WTC11 (cell line): ENCODE data around the gene CPTP. TPM values are rescaled to one million over a fixed set of nuclear protein-coding genes. Genes with fewer than 3 reads are reported as not detected.
"Not testable (repeated sequence)": the region's sequence is repeated elsewhere in the genome, so short reads cannot be mapped to it uniquely, and the experiment has no call there.

Source experiments
- ATAC-seq: fragments of 200-7000 bp; cut with Tn5 transposase; 2 replicates; pipeline ENCODE4 v1.10.0; 2021; ENCODE audit warnings: mild to moderate bottlenecking, moderate library complexity
- CTCF ChIA-PET: fragments of 300-600 bp; sonication (Branson Sonifier 250); formaldehyde crosslinking; loops from one replicate; lab custom pipeline; 2021; ENCODE audit warnings: antibody characterized with exemption; lab: Charles Lee
- POLR2A ChIA-PET: fragments of 350-600 bp; sonication (Branson Sonifier 250); formaldehyde crosslinking; loops from one replicate; lab custom pipeline; 2021; ENCODE audit warnings: antibody characterized with exemption; lab: Charles Lee
- DNase-seq: peaks from one replicate; pipeline ENCODE4 v3.0.0; 2021; ENCODE audit warnings: low spot score
- H3K27ac Mint-ChIP-seq: 2 replicates; pipeline ENCODE4 v1.8.0; 2021; ENCODE audit warnings: mixed read lengths
- H3K27me3 Mint-ChIP-seq: 2 replicates; pipeline ENCODE4 v1.8.0; 2021; ENCODE audit warnings: low read depth, mild to moderate bottlenecking, moderate library complexity, mixed read lengths
- H3K36me3 Mint-ChIP-seq: 2 replicates; pipeline ENCODE4 v1.8.0; 2021; ENCODE audit warnings: mixed read lengths
- H3K4me1 Mint-ChIP-seq: 2 replicates; pipeline ENCODE4 v1.8.0; 2022; ENCODE audit warnings: mixed read lengths
- H3K4me3 Mint-ChIP-seq: 2 replicates; pipeline ENCODE4 v1.8.0; 2021; ENCODE audit warnings: mild to moderate bottlenecking, moderate library complexity, mixed read lengths
- H3K9me3 Mint-ChIP-seq: 2 replicates; pipeline ENCODE4 v1.8.0; 2021; ENCODE audit warnings: mixed read lengths
- CREM ChIP-seq: sonication (generic); formaldehyde crosslinking; IDR thresholded peaks from 2 replicates; pipeline ENCODE4 v1.8.1; 2022; ENCODE audit warnings: mild to moderate bottlenecking, missing genetic modification reagents, moderate library complexity
- FOXJ3 ChIP-seq: sonication (generic); formaldehyde crosslinking; IDR thresholded peaks from 2 replicates; pipeline ENCODE4 v1.9.0; 2021; ENCODE audit warnings: missing genetic modification reagents, mild to moderate bottlenecking, borderline replicate concordance
- HMGA2 ChIP-seq: fragments of 250-450 bp; sonication (Bioruptor Pico); IDR thresholded peaks from 2 replicates; pipeline ENCODE4 v1.4.0; 2021; ENCODE audit warnings: mild to moderate bottlenecking, moderate library complexity
- KAT7 ChIP-seq: sonication (generic); formaldehyde crosslinking; IDR thresholded peaks from 2 replicates; pipeline ENCODE4 v1.8.1; 2023; ENCODE audit warnings: missing genetic modification reagents, mild to moderate bottlenecking, borderline replicate concordance
- SMAD3 ChIP-seq: sonication (generic); formaldehyde crosslinking; IDR thresholded peaks from 2 replicates; pipeline ENCODE4 v1.8.0; 2022; ENCODE audit warnings: missing genetic modification reagents, mild to moderate bottlenecking, borderline replicate concordance
- SOX15 ChIP-seq: fragments of 250-450 bp; sonication (Bioruptor Pico); IDR thresholded peaks from 2 replicates; pipeline ENCODE4 v1.9.0; 2021; ENCODE audit warnings: mild to moderate bottlenecking
- SP1 ChIP-seq: sonication (generic); formaldehyde crosslinking; conservative IDR thresholded peaks from 2 replicates; pipeline ENCODE4 v1.8.1; 2022; ENCODE audit warnings: missing genetic modification reagents
- ZMAT4 ChIP-seq: fragments of 250-450 bp; sonication (Bioruptor Pico); IDR thresholded peaks from 2 replicates; pipeline ENCODE4 v1.9.0; 2021; ENCODE audit warnings: mild to moderate bottlenecking
- total RNA-seq: library from RNA; stranded (reverse); gene quantifications from 3 replicates; pipeline ENCODE4 v1.2.3, GENCODE V29; 2021
- TF ChIP-seq, protein P1 (sequence below): fragments of 250-450 bp; sonication (Bioruptor Pico); conservative IDR thresholded peaks from 2 replicates; pipeline ENCODE4 v1.9.0; 2021; ENCODE audit warnings: mild to moderate bottlenecking

The CPTP gene
- total RNA-seq, 1 experiment from 2014 or later = 14.4 TPM

DNA sequence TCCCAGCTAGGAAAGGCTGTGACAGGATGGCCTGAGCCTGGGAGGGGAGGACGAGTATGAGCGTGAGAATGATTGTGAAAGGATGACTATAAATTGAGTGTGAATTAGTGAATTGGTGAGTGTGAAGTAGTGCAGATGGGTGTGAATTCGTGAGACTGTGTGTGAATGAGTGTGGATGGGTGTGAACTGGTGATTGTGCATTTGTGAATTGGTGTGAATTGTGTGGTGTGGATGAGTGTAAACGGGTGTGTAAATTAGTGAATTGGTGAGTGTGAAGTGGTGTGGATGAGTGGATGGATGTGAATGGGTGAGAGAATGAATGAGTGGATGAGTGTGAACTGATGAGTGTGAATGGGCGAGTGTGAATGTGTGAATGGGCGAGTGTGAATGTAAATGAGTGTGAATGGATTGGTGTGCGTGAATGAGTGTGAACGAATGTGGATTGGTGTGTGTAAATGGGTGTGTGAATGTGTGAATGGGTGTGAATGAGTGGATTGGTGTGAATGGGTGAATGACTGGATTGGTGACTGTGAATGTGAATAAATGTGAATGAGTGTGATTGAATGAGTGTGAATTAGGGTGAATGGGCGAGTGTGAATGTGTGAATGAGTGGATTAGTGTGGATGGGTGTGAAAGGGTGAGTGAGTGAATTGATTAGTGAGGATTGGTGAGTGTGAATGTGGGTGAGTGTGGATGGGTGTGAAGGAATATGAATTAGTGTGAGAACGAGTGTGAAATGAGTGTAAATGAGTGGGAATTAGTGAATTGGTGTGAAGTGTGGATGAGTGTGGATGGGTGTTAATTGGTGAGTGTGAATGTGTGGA lies 41.5 kb downstream of the CPTP start:
- no peak overlapping the region for H3K4me3 Mint-ChIP-seq
- no peak for DNase-seq
- TF ChIP-seq SOX15 (CRISPR knock-in tag) (no peak), SP1 (CRISPR knock-in tag) (no peak)
- TF ChIP-seq, protein P1, sequence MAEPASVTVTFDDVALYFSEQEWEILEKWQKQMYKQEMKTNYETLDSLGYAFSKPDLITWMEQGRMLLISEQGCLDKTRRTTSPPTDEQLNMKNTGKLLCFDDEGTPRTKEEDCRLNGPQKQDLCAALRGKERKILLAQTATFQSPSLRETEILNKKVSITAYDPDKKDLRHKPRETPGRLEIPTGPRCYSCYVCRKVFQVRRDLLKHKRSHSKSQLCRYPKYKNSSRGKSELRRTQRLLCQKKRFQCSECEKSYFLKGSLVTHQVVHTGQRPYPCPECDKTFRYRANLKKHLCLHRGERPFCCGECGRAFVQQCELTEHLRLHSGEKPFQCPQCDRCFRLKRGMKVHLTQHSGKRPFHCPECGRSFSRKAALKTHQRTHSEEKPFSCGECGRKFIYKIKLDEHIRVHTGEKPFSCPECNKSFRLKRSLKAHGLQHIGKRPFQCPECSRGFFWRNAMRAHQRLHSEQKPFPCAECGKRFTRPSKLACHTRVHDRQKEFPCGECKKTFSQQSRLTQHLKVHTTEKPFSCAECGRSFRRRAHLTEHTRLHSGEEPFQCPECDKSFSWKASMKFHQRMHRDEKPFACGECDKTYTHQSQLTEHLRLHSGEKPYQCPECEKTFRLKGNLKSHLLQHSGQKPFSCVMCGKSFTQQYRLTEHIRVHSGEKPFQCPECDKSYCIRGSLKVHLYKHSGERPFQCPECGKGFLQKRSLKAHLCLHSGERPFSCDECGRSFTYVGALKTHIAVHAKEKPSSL (CRISPR knock-in tag) = no peak
- TF ChIP-seq, all 79 proteins: peak for 0
- H3K36me3 Mint-ChIP-seq = no peaks in the 10 kb centered on the region
- ChIA-PET CTCF (no interaction called here), POLR2A (no interaction called here)
- H3K27ac Mint-ChIP-seq = no peak overlapping the region
- no peaks in the 10 kb centered on the region for H3K9me3 Mint-ChIP-seq
- no peak for ATAC-seq
- peaks cover 40% of the 10 kb centered on the region for H3K27me3 Mint-ChIP-seq
- H3K4me1 Mint-ChIP-seq = peaks cover 6% of the 10 kb centered on the region

GRCh38 chr1:1366699-1367066 lies 42.1 kb downstream of the CPTP start:
- no peak for ATAC-seq
- TF ChIP-seq ZMAT4 (CRISPR knock-in tag) = no peak
- no peaks in the 10 kb centered on the region for H3K36me3 Mint-ChIP-seq
- no peak overlapping the region for H3K27ac Mint-ChIP-seq
- no peak for DNase-seq
- peaks cover 40% of the 10 kb centered on the region for H3K27me3 Mint-ChIP-seq
- H3K4me1 Mint-ChIP-seq = peaks cover 6% of the 10 kb centered on the region
- POLR2A ChIA-PET = no interaction called here
- H3K4me3 Mint-ChIP-seq = no peak overlapping the region
- H3K9me3 Mint-ChIP-seq = no peaks in the 10 kb centered on the region
- CTCF ChIA-PET = no interaction called here

GRCh38 chr1:1367315-1367714 lies 42.7 kb downstream of the CPTP start:
- TF ChIP-seq HMGA2 (CRISPR knock-in tag) (no peak), FOXJ3 (no peak), KAT7 (CRISPR knock-in tag) (no peak), SMAD3 (CRISPR knock-in tag) (no peak)
- ATAC-seq (no peak), DNase-seq (no peak)
- H3K27me3 Mint-ChIP-seq = peaks cover 35% of the 10 kb centered on the region
- no peak overlapping the region for H3K4me3 Mint-ChIP-seq
- no peaks in the 10 kb centered on the region for H3K4me1 Mint-ChIP-seq
- POLR2A ChIA-PET = no interaction called here
- H3K36me3 Mint-ChIP-seq = no peaks in the 10 kb centered on the region
- no peaks in the 10 kb centered on the region for H3K9me3 Mint-ChIP-seq
- CTCF ChIA-PET = no interaction called here
- no peak overlapping the region for H3K27ac Mint-ChIP-seq

DNA sequence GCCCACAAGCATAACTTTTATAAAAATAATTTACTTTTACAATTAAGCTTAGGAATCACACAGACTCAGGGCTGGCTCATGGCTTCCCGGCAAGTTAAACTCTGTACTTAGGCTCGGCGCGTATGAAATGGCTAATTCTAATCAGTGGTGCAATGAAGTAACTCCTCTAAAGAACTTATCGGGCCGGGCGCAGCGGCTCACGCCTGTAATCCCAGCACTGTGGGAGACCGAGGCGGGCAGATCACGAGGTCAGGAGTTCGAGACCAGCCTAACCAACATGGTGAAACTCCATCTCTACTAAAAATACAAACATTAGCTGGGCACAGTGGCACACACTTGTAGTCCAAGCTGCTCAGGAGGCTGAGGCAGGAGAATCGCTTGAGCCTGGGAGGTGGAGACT lies 45.5 kb downstream of the CPTP start:
- ATAC-seq, H3K4me3 Mint-ChIP-seq, H3K4me1 Mint-ChIP-seq, DNase-seq, H3K36me3 Mint-ChIP-seq, POLR2A ChIA-PET, H3K27ac Mint-ChIP-seq, H3K9me3 Mint-ChIP-seq: not testable (repeated sequence)
- H3K27me3 Mint-ChIP-seq = peaks cover 12% of the 10 kb centered on the region
- CTCF ChIA-PET = interaction anchor here (0.6 to 2.2 kb wide), 5 partner anchors 11 to 55 kb away, joined by 3 to 8 read pairs (median 4); partner anchors contain the start of gene MXRA8

GRCh38 chr1:1370771-1371300 lies 46.2 kb downstream of the CPTP start:
- ChIA-PET CTCF (interaction anchor here (1.1 to 2.2 kb wide), 7 partner anchors 12 to 79 kb away, joined by 3 to 8 read pairs (median 4); partner anchors contain the start of gene MXRA8), POLR2A (interaction anchor here (1.4 kb wide), 1 partner anchor 13 kb away, joined by 4 read pairs; no protein-coding TSS in a partner anchor)
- no peaks in the 10 kb centered on the region for H3K9me3 Mint-ChIP-seq
- no peak overlapping the region for H3K4me3 Mint-ChIP-seq
- ATAC-seq (no peak), DNase-seq (no peak)
- peaks cover 10% of the 10 kb centered on the region; the same call in 1 of the 2 replicates for H3K27me3 Mint-ChIP-seq
- no peak for TF ChIP-seq CREM (CRISPR knock-in tag)
- peaks cover 8% of the 10 kb centered on the region; the same call in 1 of the 2 replicates for H3K36me3 Mint-ChIP-seq
- peaks cover 3% of the 10 kb centered on the region; the same call in 1 of the 2 replicates for H3K4me1 Mint-ChIP-seq
- no peak overlapping the region for H3K27ac Mint-ChIP-seq
